RWPE2 (cell line): ENCODE measurements around the gene HOPX.

Source experiments
- ATAC-seq: fragments of 200-7000 bp; cut with Tn5 transposase; 3 replicates; pipeline ENCODE4 v1.9.1; 2021; ENCODE audit warnings: low read depth
- DNase-seq: peaks from one replicate; pipeline ENCODE4 v3.0.0-alpha.2; 2020; ENCODE audit warnings: low spot score
- H3K27ac ChIP-seq: fragments of 450-650 bp; 2 replicates; pipeline ENCODE4 v1.5.1; 2017; ENCODE audit warnings: mild to moderate bottlenecking; ENCODE audit not compliant: poor library complexity, severe bottlenecking
- H3K27me3 ChIP-seq: fragments of 250-450 bp; sonication (Bioruptor Pico); 2 replicates; pipeline ENCODE4 v1.5.1; 2021; ENCODE audit warnings: mild to moderate bottlenecking, moderate library complexity; ENCODE audit not compliant: insufficient read depth, poor library complexity, severe bottlenecking
- H3K36me3 ChIP-seq: fragments of 250-450 bp; sonication (Bioruptor Pico); 2 replicates; pipeline ENCODE4 v1.5.1; 2020; ENCODE audit warnings: low read depth, mild to moderate bottlenecking, moderate library complexity
- H3K4me1 ChIP-seq: fragments of 250-450 bp; sonication (Bioruptor Pico); 2 replicates; pipeline ENCODE4 v1.5.1; 2021; ENCODE audit warnings: mild to moderate bottlenecking, moderate library complexity; ENCODE audit not compliant: insufficient read depth, poor library complexity, severe bottlenecking
- H3K4me3 ChIP-seq: fragments of 250-450 bp; sonication (Bioruptor Pico); 2 replicates; pipeline ENCODE4 v1.5.1; 2021; ENCODE audit warnings: mild to moderate bottlenecking, moderate library complexity; ENCODE audit not compliant: severe bottlenecking
- H3K9me3 ChIP-seq: fragments of 250-450 bp; sonication (Bioruptor Pico); 2 replicates; pipeline ENCODE4 v1.5.1; 2021; ENCODE audit warnings: mild to moderate bottlenecking, moderate library complexity; ENCODE audit not compliant: severe bottlenecking
- CTCF ChIP-seq: fragments of 450-650 bp; IDR thresholded peaks from one replicate; pipeline ENCODE4 v1.5.1; 2017; ENCODE audit warnings: mild to moderate bottlenecking, moderate library complexity; ENCODE audit not compliant: poor library complexity, severe bottlenecking

HOPX gene

GRCh38 chr4:56619816-56620215 is 61.3 kb downstream of the HOPX start:
- no peak for DNase-seq
- no peaks in the 10 kb centered on the region for H3K9me3 ChIP-seq
- H3K4me3 ChIP-seq, result no peak overlapping the region
- H3K36me3 ChIP-seq, result no peaks in the 10 kb centered on the region
- no peak for ATAC-seq
- TF ChIP-seq CTCF, result no peak
- peaks cover 26% of the 10 kb centered on the region for H3K4me1 ChIP-seq
- H3K27ac ChIP-seq, result no peak overlapping the region
- no peaks in the 10 kb centered on the region for H3K27me3 ChIP-seq

DNA sequence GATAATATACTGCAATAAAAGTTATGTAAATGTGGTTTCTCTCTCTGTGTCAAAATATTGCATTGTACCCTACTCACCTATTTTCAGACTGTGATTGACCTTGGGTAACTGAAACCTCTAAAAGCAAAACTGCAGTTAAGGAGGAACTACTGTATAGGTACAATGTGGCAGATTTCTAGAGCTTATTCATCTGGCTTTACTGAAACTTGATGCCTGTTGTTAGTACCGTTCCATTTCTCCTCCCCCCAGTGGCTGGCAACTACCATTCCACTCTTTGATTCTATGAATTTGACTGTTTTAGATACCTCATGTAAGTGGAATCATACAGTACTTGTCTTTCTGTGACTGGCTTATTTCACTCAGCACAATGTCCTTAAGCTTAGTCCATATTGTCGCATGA is 61.9 kb downstream of the HOPX start:
- Histone ChIP-seq H3K9me3 (no peaks in the 10 kb centered on the region), H3K4me3 (no peak overlapping the region), H3K36me3 (no peaks in the 10 kb centered on the region), H3K27me3 (no peaks in the 10 kb centered on the region), H3K27ac (no peak overlapping the region), H3K4me1 (peaks cover 26% of the 10 kb centered on the region)
- DNase-seq, result no peak
- TF ChIP-seq CTCF, result no peak
- ATAC-seq, result peak; percentile 75

DNA sequence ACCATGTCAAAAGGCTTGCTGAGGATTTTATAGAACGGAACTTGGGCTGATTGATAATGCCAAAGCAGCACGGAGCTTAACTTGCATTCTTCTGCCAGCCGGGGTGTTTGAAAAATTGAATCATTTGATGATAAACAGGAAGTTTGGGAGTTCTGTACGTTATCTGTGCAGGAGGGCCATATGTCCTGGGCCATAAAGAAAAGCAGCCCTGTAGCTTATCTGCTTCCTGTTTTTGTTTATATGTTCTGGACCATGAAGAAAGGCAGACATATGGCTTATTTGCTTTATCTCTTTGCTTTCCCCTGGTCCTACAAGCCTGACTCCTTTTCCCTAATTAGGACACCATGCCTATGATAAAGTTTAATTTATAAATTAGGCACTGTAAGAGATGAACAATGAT is 62.4 kb downstream of the HOPX start:
- H3K27me3 ChIP-seq, result no peaks in the 10 kb centered on the region
- no peak for ATAC-seq
- H3K4me1 ChIP-seq, result peaks cover 27% of the 10 kb centered on the region
- no peak for TF ChIP-seq CTCF
- no peak overlapping the region for H3K27ac ChIP-seq
- H3K36me3 ChIP-seq, result no peaks in the 10 kb centered on the region
- no peak for DNase-seq
- H3K4me3 ChIP-seq, result no peak overlapping the region
- H3K9me3 ChIP-seq, result no peaks in the 10 kb centered on the region

DNA sequence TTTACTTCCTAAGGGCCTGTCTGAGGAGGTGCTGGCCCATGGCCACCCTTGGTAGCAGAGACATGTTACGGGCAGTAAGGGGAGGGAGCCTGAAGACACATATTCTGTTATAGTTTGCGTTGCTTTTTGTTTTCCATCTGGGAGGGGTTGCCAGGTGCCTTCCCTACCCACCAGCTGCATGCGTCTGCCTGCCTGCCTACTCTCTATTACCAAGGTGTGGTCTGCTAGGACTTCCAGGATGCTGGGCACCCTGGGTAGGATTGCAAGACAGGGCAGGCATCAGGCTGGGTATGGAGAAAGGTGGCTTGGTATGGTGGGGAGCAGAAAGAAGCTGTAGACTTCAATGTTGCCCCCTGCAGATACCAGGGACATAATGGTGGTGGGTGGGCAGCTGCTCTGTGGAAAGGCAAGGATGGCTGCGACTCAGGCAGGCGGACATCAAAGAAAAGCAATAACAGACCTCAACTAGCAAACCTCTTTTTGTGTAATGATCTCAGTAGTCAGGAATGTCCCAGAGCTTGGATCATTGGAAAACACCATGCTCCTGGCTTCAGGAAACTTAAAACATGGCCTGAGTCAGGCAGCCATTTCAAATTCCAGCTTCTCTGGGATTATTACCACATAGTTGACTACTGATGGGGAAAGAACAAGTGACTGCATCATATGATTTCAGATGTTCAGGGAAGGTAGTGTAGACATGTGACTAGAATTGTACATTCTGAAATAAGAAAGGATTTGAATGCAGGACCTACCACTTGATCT is 67.8 kb downstream of the HOPX start:
- no peak for TF ChIP-seq CTCF
- Histone ChIP-seq H3K4me1 (peaks cover 11% of the 10 kb centered on the region), H3K36me3 (no peaks in the 10 kb centered on the region), H3K27me3 (no peaks in the 10 kb centered on the region), H3K9me3 (no peaks in the 10 kb centered on the region), H3K27ac (peak overlapping the region; percentile 56), H3K4me3 (no peak overlapping the region)
- peak; percentile 84 for ATAC-seq
- no peak for DNase-seq

DNA sequence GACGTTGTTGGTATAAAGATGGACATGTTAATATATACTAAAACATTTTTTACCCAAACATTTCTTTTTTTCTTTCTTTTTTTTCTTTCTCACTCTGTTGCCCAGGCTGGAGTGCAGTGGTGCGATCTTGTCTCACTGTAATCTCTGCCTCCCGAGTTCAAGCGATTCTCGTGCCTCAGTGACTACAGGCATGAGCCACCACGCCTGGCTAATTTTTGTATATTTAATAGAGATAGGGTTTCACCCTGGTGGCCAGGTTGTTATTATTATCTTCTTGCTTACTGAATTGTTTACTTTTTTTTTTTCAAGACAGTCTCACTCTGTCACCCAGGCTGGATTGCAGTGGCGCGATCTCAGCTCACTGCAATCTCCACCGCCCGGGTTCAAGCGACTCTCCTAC is 68.8 kb downstream of the HOPX start:
- H3K9me3 ChIP-seq, result no peaks in the 10 kb centered on the region
- no peaks in the 10 kb centered on the region for H3K36me3 ChIP-seq
- DNase-seq, result no peak
- peak overlapping the region; percentile 56 for H3K27ac ChIP-seq
- no peak overlapping the region for H3K4me3 ChIP-seq
- ATAC-seq, result no peak
- H3K4me1 ChIP-seq, result peaks cover 11% of the 10 kb centered on the region
- H3K27me3 ChIP-seq, result no peaks in the 10 kb centered on the region
- TF ChIP-seq CTCF, result no peak
